PC-9 (cell line): Measurements from ENCODE around the gene LRRC8C.

Experiments
- EZH2 ChIP-seq: fragments of 200-600 bp; sonication (generic); IDR thresholded peaks from 2 replicates; pipeline ENCODE4 v1.8.0; 2017; ENCODE audit warnings: antibody characterized with exemption, low read depth
- TF ChIP-seq, protein P1 (sequence below): fragments of 200-600 bp; sonication (generic); conservative IDR thresholded peaks from 2 replicates; pipeline ENCODE4 v1.6.1; 2017; ENCODE audit warnings: mixed run types, antibody characterized with exemption, mild to moderate bottlenecking, moderate library complexity

DNA sequence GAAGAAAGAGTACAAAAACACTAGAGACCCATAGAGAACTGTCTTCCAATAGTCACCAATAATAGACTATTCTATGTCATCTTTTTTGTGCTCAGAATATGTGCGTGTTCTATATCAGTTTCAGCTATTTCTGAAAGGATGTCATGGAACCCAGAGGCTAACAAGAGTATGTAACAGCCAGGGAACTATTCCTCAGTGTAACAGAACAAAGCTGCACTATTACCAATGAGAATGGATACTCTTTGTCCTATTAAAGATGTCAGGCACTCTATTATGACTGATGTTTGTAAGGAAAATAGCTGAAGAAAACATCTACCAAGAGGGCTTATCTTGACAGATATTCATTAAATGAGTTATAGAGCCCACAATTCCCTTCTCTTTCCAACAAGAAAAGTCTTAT is 8.6 kb upstream of the LRRC8C start:
- TF ChIP-seq, protein P1, sequence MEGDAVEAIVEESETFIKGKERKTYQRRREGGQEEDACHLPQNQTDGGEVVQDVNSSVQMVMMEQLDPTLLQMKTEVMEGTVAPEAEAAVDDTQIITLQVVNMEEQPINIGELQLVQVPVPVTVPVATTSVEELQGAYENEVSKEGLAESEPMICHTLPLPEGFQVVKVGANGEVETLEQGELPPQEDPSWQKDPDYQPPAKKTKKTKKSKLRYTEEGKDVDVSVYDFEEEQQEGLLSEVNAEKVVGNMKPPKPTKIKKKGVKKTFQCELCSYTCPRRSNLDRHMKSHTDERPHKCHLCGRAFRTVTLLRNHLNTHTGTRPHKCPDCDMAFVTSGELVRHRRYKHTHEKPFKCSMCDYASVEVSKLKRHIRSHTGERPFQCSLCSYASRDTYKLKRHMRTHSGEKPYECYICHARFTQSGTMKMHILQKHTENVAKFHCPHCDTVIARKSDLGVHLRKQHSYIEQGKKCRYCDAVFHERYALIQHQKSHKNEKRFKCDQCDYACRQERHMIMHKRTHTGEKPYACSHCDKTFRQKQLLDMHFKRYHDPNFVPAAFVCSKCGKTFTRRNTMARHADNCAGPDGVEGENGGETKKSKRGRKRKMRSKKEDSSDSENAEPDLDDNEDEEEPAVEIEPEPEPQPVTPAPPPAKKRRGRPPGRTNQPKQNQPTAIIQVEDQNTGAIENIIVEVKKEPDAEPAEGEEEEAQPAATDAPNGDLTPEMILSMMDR, result no peak
- no peak for TF ChIP-seq EZH2
